GM19324 (cell line): ENCODE results near the gene ACSM6.

Experiments used
- ATAC-seq: cut with Tn5 transposase; IDR thresholded peaks from one replicate; pipeline ENCODE4 v1.9.1; 2021; ENCODE audit warnings: mild to moderate bottlenecking, moderate library complexity; ENCODE audit not compliant: unreplicated experiment, low FRiP score

The ACSM6 gene

GRCh38 chr10:95244152-95244551, 50.1 kb downstream of the ACSM6 start:
- ATAC-seq, result no peak

- peak; percentile 80 for ATAC-seq
Measured at GRCh38 chr10:95245425-95246055, 51.5 kb downstream of the ACSM6 start.

GRCh38 chr10:95246582-95247051, 52.6 kb downstream of the ACSM6 start:
- no peak for ATAC-seq

GRCh38 chr10:95247200-95247880, 53.3 kb downstream of the ACSM6 start:
- no peak for ATAC-seq

- ATAC-seq, result no peak
Measured at GRCh38 chr10:95247881-95248583, 54.0 kb downstream of the ACSM6 start.

GRCh38 chr10:95248989-95249388, 55.0 kb downstream of the ACSM6 start:
- ATAC-seq, result no peak

- no peak for ATAC-seq
Measured at GRCh38 chr10:95249467-95249866, 55.4 kb downstream of the ACSM6 start.

GRCh38 chr10:95250856-95251255, 56.8 kb downstream of the ACSM6 start:
- no peak for ATAC-seq

- ATAC-seq, result no peak
Measured at GRCh38 chr10:95253007-95253406, 59.0 kb downstream of the ACSM6 start.

- no peak for ATAC-seq
Measured at GRCh38 chr10:95253686-95254085, 59.6 kb downstream of the ACSM6 start.

- ATAC-seq, result no peak
Measured at GRCh38 chr10:95254629-95255028, 60.6 kb downstream of the ACSM6 start.

GRCh38 chr10:95256268-95256667, 62.2 kb downstream of the ACSM6 start:
- no peak for ATAC-seq

GRCh38 chr10:95257849-95258248, 63.8 kb downstream of the ACSM6 start:
- ATAC-seq, result no peak

GRCh38 chr10:95260397-95260881, 66.4 kb downstream of the ACSM6 start:
- peak; percentile 74 for ATAC-seq

GRCh38 chr10:95260909-95261552, 67.0 kb downstream of the ACSM6 start:
- ATAC-seq, result no peak

GRCh38 chr10:95261926-95262325, 67.9 kb downstream of the ACSM6 start:
- ATAC-seq, result no peak

- no peak for ATAC-seq
Measured at GRCh38 chr10:95262763-95263518, 68.9 kb downstream of the ACSM6 start.

GRCh38 chr10:95263864-95264226, 69.8 kb downstream of the ACSM6 start:
- ATAC-seq, result no peak

- ATAC-seq, result no peak
Measured at GRCh38 chr10:95264227-95265051, 70.4 kb downstream of the ACSM6 start.
